Articular chondrocyte of knee joint (primary cell): ENCODE measurements around the gene TRMT1L. TPM values are rescaled to one million over a fixed set of nuclear protein-coding genes. Genes with fewer than 3 reads are reported as not detected.

ENCODE experiments used
- total RNA-seq: library from RNA; depleted of rRNA; stranded (reverse); fragments of >200 nt; gene quantifications from 2 replicates; pipeline ENCODE4 v1.2.3, GENCODE V29; 2012

The TRMT1L gene
- total RNA-seq, result 21.2 and 29.5 TPM in 2 replicates

GRCh38 chr1:185156854-185157598 is at the start of gene TRMT1L, which contains the start of gene SWT1:
Gene TRMT1L (minus strand): TSS chr1:185156953. CDS start chr1:185156712, 241 bp downstream.
Gene SWT1 (plus strand): TSS chr1:185157167. CDS start chr1:185160842, 3,675 bp downstream.

Other genes with a start within 250 kb of the TRMT1L start
- gene NIBAN1, start 182.4 kb downstream of the TRMT1L start, total RNA-seq, result 60.2 and 66.6 TPM in 2 replicates
- 25.3 and 30.3 TPM in 2 replicates for gene RNF2, start 111.4 kb downstream of the TRMT1L start, total RNA-seq
- gene SWT1, start 214 bp upstream of the TRMT1L start, total RNA-seq, result 7.7 and 9.6 TPM in 2 replicates
- gene IVNS1ABP, start 160.3 kb upstream of the TRMT1L start, total RNA-seq, result 51.0 and 85.2 TPM in 2 replicates